RWPE1 (cell line): ENCODE measurements around the gene LYPD6.

ENCODE experiments used
- CTCF ChIA-PET: fragments of 350-600 bp; sonication (Branson Sonifier 250); formaldehyde crosslinking; extraction: SDS; loops from one replicate; lab custom pipeline; 2021; lab: Yijun Ruan, JAX
- POLR2A ChIA-PET: fragments of 400-600 bp; formaldehyde crosslinking; extraction: SDS; loops from one replicate; lab custom pipeline; 2020; ENCODE audit warnings: antibody characterized with exemption; ENCODE audit not compliant: low non-redundant PET; lab: Yijun Ruan, JAX
- DNase-seq: peaks from one replicate; pipeline ENCODE4 v3.0.0; 2012; ENCODE audit warnings: low spot score
- H3K27ac ChIP-seq: fragments of 450-650 bp; 2 replicates; pipeline ENCODE4 v1.5.1; 2017
- TF ChIP-seq, protein P1 (sequence below): fragments of 450-650 bp; conservative IDR thresholded peaks from 2 replicates; pipeline ENCODE4 v1.5.1; 2017; ENCODE audit warnings: low read depth, mild to moderate bottlenecking

LYPD6 gene

GRCh38 chr2:149446748-149447147, 116.4 kb downstream of the LYPD6 start:
- ChIA-PET CTCF (interaction anchor here (0.7 kb wide), 1 partner anchor 18 kb away, joined by 4 read pairs; no protein-coding TSS in a partner anchor), POLR2A (no interaction called here)

GRCh38 chr2:149448315-149448714, 117.9 kb downstream of the LYPD6 start:
- CTCF ChIA-PET = no interaction called here

More at GRCh38 chr2:149446748-149447147, 116.4 kb downstream of the LYPD6 start:
- TF ChIP-seq, protein P1, sequence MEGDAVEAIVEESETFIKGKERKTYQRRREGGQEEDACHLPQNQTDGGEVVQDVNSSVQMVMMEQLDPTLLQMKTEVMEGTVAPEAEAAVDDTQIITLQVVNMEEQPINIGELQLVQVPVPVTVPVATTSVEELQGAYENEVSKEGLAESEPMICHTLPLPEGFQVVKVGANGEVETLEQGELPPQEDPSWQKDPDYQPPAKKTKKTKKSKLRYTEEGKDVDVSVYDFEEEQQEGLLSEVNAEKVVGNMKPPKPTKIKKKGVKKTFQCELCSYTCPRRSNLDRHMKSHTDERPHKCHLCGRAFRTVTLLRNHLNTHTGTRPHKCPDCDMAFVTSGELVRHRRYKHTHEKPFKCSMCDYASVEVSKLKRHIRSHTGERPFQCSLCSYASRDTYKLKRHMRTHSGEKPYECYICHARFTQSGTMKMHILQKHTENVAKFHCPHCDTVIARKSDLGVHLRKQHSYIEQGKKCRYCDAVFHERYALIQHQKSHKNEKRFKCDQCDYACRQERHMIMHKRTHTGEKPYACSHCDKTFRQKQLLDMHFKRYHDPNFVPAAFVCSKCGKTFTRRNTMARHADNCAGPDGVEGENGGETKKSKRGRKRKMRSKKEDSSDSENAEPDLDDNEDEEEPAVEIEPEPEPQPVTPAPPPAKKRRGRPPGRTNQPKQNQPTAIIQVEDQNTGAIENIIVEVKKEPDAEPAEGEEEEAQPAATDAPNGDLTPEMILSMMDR = no peak
- H3K27ac ChIP-seq = no peak overlapping the region
- DNase-seq = no peak

DNA sequence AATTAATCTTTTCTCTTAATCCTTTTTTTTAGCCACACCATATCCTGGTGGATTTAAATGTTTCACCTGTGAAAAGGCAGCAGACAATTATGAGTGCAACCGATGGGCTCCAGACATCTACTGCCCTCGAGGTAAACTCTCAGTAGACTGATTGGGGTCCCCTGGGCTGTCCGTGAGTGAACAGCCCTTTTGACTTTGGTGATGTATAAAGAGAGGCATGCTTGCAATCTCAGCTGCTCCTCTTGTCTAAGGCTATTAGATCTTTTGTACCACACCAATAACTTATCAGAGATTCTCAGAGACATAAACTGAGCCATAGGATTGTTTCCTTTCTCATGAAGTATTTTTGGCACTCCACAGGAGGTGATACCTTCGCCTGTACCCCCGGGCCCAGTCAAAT, 118.6 kb downstream of the LYPD6 start:
- POLR2A ChIA-PET = no interaction called here
- DNase-seq = no peak
- H3K27ac ChIP-seq = no peak overlapping the region
- TF ChIP-seq, protein P1 = no peak
- CTCF ChIA-PET = no interaction called here

More at GRCh38 chr2:149448315-149448714, 117.9 kb downstream of the LYPD6 start:
- TF ChIP-seq, protein P1 = no peak
- H3K27ac ChIP-seq = no peak overlapping the region
- POLR2A ChIA-PET = no interaction called here
- no peak for DNase-seq

- DNase-seq = no peak
- TF ChIP-seq, protein P1 = no peak
- CTCF ChIA-PET = interaction anchor here (0.5 to 0.7 kb wide), 2 partner anchors 11 to 918 kb away, joined by 3 read pairs; no protein-coding TSS in a partner anchor
- no peak overlapping the region for H3K27ac ChIP-seq
- POLR2A ChIA-PET = no interaction called here
Observed at GRCh38 chr2:149451417-149452165, 121.2 kb downstream of the LYPD6 start.

GRCh38 chr2:149456285-149456684, 125.9 kb downstream of the LYPD6 start:
- no peak for DNase-seq
- TF ChIP-seq, protein P1 = no peak
- POLR2A ChIA-PET = no interaction called here
- H3K27ac ChIP-seq = no peak overlapping the region
- CTCF ChIA-PET = no interaction called here

DNA sequence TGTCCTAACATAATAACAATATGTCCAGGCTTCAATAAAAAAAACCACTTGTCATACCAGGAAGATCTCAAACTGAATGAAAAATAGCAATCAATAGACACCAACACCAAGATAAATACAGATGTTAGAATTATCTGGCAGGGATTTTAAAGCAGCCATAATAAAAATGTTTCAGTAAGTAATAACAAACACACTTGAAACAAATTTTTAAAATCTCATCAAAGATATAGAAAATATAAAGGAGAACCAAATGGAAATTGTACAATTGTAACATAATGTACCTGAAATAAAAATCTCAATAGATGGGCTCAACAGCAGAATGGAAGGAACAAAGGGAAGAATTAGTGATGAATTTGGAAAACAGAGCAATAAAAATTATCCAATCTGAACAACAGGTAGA, 128.1 kb downstream of the LYPD6 start:
- no peak overlapping the region for H3K27ac ChIP-seq
- CTCF ChIA-PET = interaction anchor here (0.7 kb wide), 1 partner anchor 282 kb away, joined by 3 read pairs; no protein-coding TSS in a partner anchor
- TF ChIP-seq, protein P1 = no peak
- POLR2A ChIA-PET = no interaction called here
- DNase-seq = no peak
